Aortic smooth muscle cell (primary cell): Measurements from ENCODE around the gene LIPJ. TPM values are rescaled to one million over a fixed set of nuclear protein-coding genes. Genes with fewer than 3 reads are reported as not detected.

Experiments used
- total RNA-seq: library from RNA; depleted of rRNA; stranded (reverse); fragments of >200 nt; gene quantifications from 2 replicates; pipeline ENCODE4 v1.2.3, GENCODE V29; 2014

LIPJ gene, protein sequence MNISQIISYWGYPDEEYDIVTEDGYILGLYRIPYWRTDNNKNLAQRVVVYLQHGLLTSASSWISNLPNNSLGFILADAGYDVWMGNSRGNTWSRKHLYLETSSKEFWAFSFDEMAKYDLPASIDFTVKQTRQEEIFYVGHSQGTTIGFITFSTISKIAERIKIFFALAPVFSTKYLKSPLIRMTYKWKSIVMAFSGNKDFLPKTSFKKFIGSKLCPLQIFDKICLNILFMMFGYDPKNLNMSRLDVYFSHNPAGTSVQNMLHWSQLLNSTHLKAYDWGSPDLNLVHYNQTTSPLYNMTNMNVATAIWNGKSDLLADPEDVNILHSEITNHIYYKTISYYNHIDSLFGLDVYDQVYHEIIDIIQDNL
- under 0.01 TPM in 1 of 2 replicates, not detected in the other for total RNA-seq

DNA sequence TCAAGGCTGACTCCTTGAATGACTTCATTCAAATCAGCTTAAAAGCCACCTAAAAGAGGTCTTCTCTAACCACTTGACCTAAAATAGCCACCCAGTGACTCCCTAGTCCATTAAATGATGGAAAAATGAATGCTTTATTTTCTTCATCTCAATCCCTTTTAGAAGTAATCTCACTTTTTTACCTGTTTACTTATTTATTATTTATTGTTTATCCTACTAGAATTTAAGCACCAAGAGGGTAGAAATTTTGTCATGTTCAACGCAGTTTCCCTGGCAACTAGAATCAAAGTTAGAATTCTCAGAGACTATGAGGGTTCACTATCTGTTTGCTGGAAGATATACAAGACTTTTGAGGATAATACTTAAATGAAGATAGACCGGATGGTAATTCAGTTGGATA lies at the start of gene LIPJ:
Gene LIPJ, plus strand, starts transcription at position 301 of the 400 bp plus-strand sequence. CDS start 3,926 bp downstream, outside the sequence.

DNA sequence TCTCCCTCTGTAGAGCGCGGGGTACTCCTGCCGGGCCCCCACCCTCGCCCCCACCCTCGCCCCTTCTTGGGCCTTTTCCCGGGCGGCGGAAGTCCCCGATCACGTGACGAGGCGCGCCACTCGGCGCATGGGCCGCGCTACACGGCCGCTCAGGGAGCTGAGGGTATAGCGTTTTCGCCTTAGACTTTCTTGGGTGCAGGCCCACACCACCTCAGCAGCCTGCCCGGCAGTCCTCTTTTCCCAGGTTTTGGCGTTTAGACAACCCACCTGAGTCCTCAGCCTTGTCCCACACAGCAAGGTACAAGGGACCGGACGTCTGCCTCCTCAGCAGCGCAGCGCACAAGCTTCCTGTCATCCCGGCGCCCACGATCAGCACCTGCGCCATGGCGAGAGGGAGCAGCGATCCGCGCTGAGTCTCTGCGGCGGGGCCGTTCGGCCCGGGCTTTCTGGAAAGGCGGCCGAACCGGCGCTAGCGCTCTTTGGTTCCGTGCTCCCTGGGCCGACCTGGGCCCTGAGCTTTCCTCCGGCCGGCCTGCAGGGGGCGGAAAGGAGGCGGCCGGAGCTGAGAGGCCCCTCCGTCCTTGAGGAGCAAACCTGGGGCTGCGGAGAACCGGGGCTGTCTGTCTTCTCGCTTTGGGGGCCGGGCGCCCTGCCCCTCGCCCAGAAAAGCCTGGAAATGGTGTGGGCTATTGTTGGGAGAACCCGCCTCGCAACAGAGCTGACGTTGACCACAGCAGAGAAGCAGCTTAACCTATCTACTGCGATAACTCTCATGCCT lies 3.6 kb upstream of the LIPJ start, which contains the start of gene RNLS:
Gene RNLS, minus strand, starts transcription at position 513 of the 778 bp plus-strand sequence.

Other genes starting within 250 kb of the LIPJ start
- gene RNLS, start 3.4 kb upstream of the LIPJ start, total RNA-seq, result 10.4 and 11.6 TPM in 2 replicates
- not detected in 2 replicates for gene LIPF, start 77.7 kb downstream of the LIPJ start, total RNA-seq
- gene LIPK, start 119.5 kb downstream of the LIPJ start, total RNA-seq, result not detected in 2 replicates
- gene LIPN, start 173.3 kb downstream of the LIPJ start, total RNA-seq, result not detected in 2 replicates
- gene LIPM, start 216.0 kb downstream of the LIPJ start, total RNA-seq, result 0.13 TPM in 1 of 2 replicates, not detected in the other